A549 (cell line): ENCODE measurements around the gene TSFM.

Experiments
- CTCF ChIP-seq: fragments of >200 bp; sonication (Bioruptor Twin); formaldehyde crosslinking; IDR thresholded peaks from 3 replicates; pipeline ENCODE4 v1.5.1; 2016
- TF ChIP-seq, protein P1 (sequence below): fragments of >200 bp; sonication (Bioruptor Twin); formaldehyde crosslinking; IDR thresholded peaks from 3 replicates; pipeline ENCODE4 v1.6.1; 2016

DNA sequence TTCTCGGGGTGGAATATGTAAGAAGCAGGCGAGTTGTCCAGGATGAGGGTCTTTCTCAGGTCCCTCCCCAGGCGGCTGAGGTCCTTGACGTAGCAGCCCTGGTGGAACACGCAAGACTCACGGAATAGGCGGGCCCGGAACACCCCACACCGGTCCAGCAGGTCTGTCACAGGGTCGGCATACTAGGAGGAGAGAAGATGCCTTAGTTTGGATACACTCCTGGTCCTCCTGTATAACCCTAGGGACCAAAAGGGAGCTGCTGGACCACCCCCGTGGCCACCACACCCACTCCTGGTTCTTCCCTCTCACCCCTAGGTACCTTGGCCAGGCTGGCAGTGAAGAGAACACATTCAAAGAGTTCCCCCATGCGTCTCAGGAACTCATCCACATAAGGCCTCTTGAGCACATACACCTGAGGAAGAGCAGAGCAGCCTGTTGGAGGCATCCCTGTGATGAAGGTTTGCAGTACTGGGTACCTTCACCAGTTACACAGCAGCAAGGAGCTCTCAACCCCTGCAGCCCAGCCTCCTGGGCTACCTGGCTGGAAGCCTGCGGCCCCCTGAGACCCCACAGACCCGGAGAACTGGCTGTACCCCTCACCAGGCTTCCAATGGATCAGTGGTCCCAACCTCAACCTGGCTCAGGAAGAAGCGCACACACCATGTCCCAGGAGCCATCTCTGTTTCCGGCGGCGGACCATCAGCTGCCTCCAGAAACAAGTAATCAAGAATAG lies 41.5 kb downstream of the TSFM start:
- TF ChIP-seq, protein P1, sequence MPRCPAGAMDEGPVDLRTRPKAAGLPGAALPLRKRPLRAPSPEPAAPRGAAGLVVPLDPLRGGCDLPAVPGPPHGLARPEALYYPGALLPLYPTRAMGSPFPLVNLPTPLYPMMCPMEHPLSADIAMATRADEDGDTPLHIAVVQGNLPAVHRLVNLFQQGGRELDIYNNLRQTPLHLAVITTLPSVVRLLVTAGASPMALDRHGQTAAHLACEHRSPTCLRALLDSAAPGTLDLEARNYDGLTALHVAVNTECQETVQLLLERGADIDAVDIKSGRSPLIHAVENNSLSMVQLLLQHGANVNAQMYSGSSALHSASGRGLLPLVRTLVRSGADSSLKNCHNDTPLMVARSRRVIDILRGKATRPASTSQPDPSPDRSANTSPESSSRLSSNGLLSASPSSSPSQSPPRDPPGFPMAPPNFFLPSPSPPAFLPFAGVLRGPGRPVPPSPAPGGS, result no peak
- no peak for TF ChIP-seq CTCF
